GM12892 (cell line): ENCODE data around the gene FAM118A.

Experiments used
- POLR2A ChIP-seq: IDR thresholded peaks from 2 replicates; pipeline ENCODE4 v1.6.1; 2011; ENCODE audit warnings: low read depth, low read length, control low read depth
- POLR2AphosphoS5 ChIP-seq: IDR thresholded peaks from 2 replicates; pipeline ENCODE4 v1.6.1; 2011; ENCODE audit warnings: low read depth, low read length, control low read depth
- TAF1 ChIP-seq: IDR thresholded peaks from 2 replicates; pipeline ENCODE4 v1.6.1; 2011; ENCODE audit warnings: low read depth, mild to moderate bottlenecking, control low read depth, low read length, borderline replicate concordance

- TF ChIP-seq POLR2A (no peak), TAF1 (no peak), POLR2AphosphoS5 (no peak)
Measured at GRCh38 chr22:45286854-45287551, 22.7 kb upstream of the FAM118A start.
